PC-3 (cell line): ENCODE data around the gene CMSS1. TPM values are rescaled to one million over a fixed set of nuclear protein-coding genes. Genes with fewer than 3 reads are reported as not detected.
A peak's percentile ranks its signal among the peaks of the same experiment; 100 is the strongest.

Experiments
- ATAC-seq: fragments of 200-7000 bp; cut with Tn5 transposase; 2 replicates; pipeline ENCODE4 v1.9.1; 2020; ENCODE audit warnings: mild to moderate bottlenecking, moderate library complexity
- BruUV-seq: library from RNA; stranded (reverse); fragments of 400-500 nt; replicated peaks from 2 replicates; lab custom pipeline; 2021; lab: Mats Ljungman, UMichigan
- CTCF ChIA-PET: fragments of 300-600 bp; sonication (Branson Sonifier 250); formaldehyde crosslinking; loops from one replicate; lab custom pipeline; 2022; ENCODE audit warnings: antibody characterized with exemption; lab: Charles Lee
- POLR2A ChIA-PET: fragments of 300-600 bp; sonication (Branson Sonifier 250); formaldehyde crosslinking; loops from one replicate; lab custom pipeline; 2022; ENCODE audit warnings: antibody characterized with exemption; ENCODE audit not compliant: unreplicated experiment; lab: Charles Lee
- DNase-seq: peaks from one replicate; pipeline ENCODE4 v3.0.0-alpha.2; 2015
- H2AFZ ChIP-seq: fragments of 300-600 bp; sonication (generic); 2 replicates; pipeline ENCODE4 v1.6.0; 2016; ENCODE audit warnings: antibody characterized with exemption, low read length
- H3F3A ChIP-seq: fragments of 300-600 bp; sonication (generic); one replicate; pipeline ENCODE4 v1.6.0; 2017; ENCODE audit warnings: antibody characterized with exemption, low read length, control low read depth, mild to moderate bottlenecking; ENCODE audit not compliant: unreplicated experiment
- H3K27ac ChIP-seq: fragments of 300-600 bp; sonication (generic); 2 replicates; pipeline ENCODE4 v1.5.1; 2016; ENCODE audit warnings: mild to moderate bottlenecking, low read length
- H3K27me3 ChIP-seq: fragments of 300-600 bp; sonication (generic); 2 replicates; pipeline ENCODE4 v1.6.1; 2016; ENCODE audit warnings: low read length, mixed read lengths
- H3K36me3 ChIP-seq: fragments of 300-600 bp; sonication (generic); 2 replicates; pipeline ENCODE4 v1.6.1; 2016; ENCODE audit warnings: low read depth, mixed run types, low read length, mixed read lengths
- H3K4me1 ChIP-seq: fragments of 300-600 bp; sonication (generic); 2 replicates; pipeline ENCODE4 v1.5.1; 2016; ENCODE audit warnings: low read length; ENCODE audit not compliant: insufficient read depth
- H3K4me2 ChIP-seq: fragments of 300-600 bp; sonication (generic); 2 replicates; pipeline ENCODE4 v1.6.0; 2016; ENCODE audit warnings: low read length
- H3K4me3 ChIP-seq: fragments of 300-600 bp; sonication (generic); 2 replicates; pipeline ENCODE4 v1.5.1; 2016; ENCODE audit warnings: mild to moderate bottlenecking, low read length, mixed read lengths
- H3K79me2 ChIP-seq: fragments of 300-600 bp; sonication (generic); 2 replicates; pipeline ENCODE4 v1.6.1; 2017; ENCODE audit warnings: low read length, mixed read lengths
- H3K9ac ChIP-seq: fragments of 300-600 bp; sonication (generic); 2 replicates; pipeline ENCODE4 v1.6.0; 2016; ENCODE audit warnings: mild to moderate bottlenecking, low read length
- H3K9me2 ChIP-seq: fragments of 300-600 bp; sonication (generic); replicated peaks from 2 replicates; pipeline ENCODE4 v1.6.1; 2016; ENCODE audit warnings: mixed run types, low read length, mixed read lengths
- H3K9me3 ChIP-seq: fragments of 300-600 bp; sonication (generic); 2 replicates; pipeline ENCODE4 v1.6.1; 2016; ENCODE audit warnings: low read length, mixed read lengths
- H4K20me1 ChIP-seq: fragments of 300-600 bp; sonication (generic); 2 replicates; pipeline ENCODE4 v1.6.1; 2016; ENCODE audit warnings: low read length, mixed read lengths
- CTCF ChIP-seq: fragments of 300-600 bp; sonication (generic); conservative IDR thresholded peaks from 2 replicates; pipeline ENCODE4 v1.5.1; 2017; ENCODE audit warnings: antibody characterized with exemption, low read depth, mild to moderate bottlenecking, low read length
- EZH2 ChIP-seq: fragments of 300-600 bp; sonication (generic); IDR thresholded peaks from one replicate; pipeline ENCODE4 v1.6.1; 2017; ENCODE audit warnings: antibody characterized with exemption, mild to moderate bottlenecking, low read length; ENCODE audit not compliant: unreplicated experiment
- intact Hi-C: fragments of 100-400 bp; cut with micrococcal nuclease; formaldehyde crosslinking; loops from 2 replicates; pipeline ENCODE4 v1.9.0; 2023
- total RNA-seq: library from RNA; depleted of rRNA; stranded (reverse); fragments of >200 nt; gene quantifications from 2 replicates; pipeline ENCODE4 v1.2.3, GENCODE V29; 2014

The CMSS1 gene
- total RNA-seq, 1 experiment from 2014 or later, result 63.1 TPM

GRCh38 chr3:100107221-100107814, 289.7 kb downstream of the CMSS1 start:
- Histone ChIP-seq H2AFZ (no peak overlapping the region), H3K9ac (peak overlapping the region; percentile 39), H3K36me3 (no peaks in the 10 kb centered on the region), H3F3A (peaks cover 5% of the 10 kb centered on the region), H3K79me2 (no peaks in the 10 kb centered on the region), H4K20me1 (0 out of 2 replicates have a peak, but pooled peaks cover 4% of the 10 kb centered on the region), H3K9me2 (no peaks in the 10 kb centered on the region), H3K27me3 (no peaks in the 10 kb centered on the region), H3K27ac (peak overlapping the region; percentile 88), H3K4me2 (peak overlapping the region; percentile 67), H3K4me1 (peaks cover 58% of the 10 kb centered on the region), H3K4me3 (peak overlapping the region; percentile 3; the same call in 1 of the 2 replicates), H3K9me3 (no peaks in the 10 kb centered on the region)
- ATAC-seq (peak; percentile 73), DNase-seq (peak; percentile 97)
- CTCF ChIA-PET, result interaction anchor here (1.0 to 1.4 kb wide), 4 partner anchors 31 to 276 kb away, joined by 3 to 8 read pairs (median 4); no protein-coding TSS in a partner anchor
- BruUV-seq, result no TSS peak
- TF ChIP-seq CTCF, result no peak
- POLR2A ChIA-PET, result interaction anchor here (0.5 to 0.7 kb wide), 4 partner anchors 12 to 469 kb away, joined by 3 to 17 read pairs (median 4); no protein-coding TSS in a partner anchor
- intact Hi-C loops, result loop anchor here (1.0 to 2.0 kb wide), 7 partner anchors 18 to 124 kb away; no protein-coding TSS in a partner anchor

GRCh38 chr3:100108464-100109079, 290.9 kb downstream of the CMSS1 start:
- ATAC-seq, result no peak
- BruUV-seq, result no TSS peak
- POLR2A ChIA-PET, result no interaction called here

More at GRCh38 chr3:100108464-100109079, 290.9 kb downstream of the CMSS1 start:
- intact Hi-C loops, result no loop called here
- Histone ChIP-seq H3F3A (peaks cover 5% of the 10 kb centered on the region), H3K4me3 (no peak overlapping the region), H3K9me2 (no peaks in the 10 kb centered on the region), H3K4me1 (peaks cover 53% of the 10 kb centered on the region), H3K9me3 (no peaks in the 10 kb centered on the region), H2AFZ (no peak overlapping the region), H3K4me2 (no peak overlapping the region), H3K9ac (no peak overlapping the region), H4K20me1 (0 out of 2 replicates have a peak, but pooled peaks cover 4% of the 10 kb centered on the region), H3K36me3 (no peaks in the 10 kb centered on the region), H3K27me3 (no peaks in the 10 kb centered on the region), H3K27ac (no peak overlapping the region; the same call in 1 of the 2 replicates), H3K79me2 (no peaks in the 10 kb centered on the region)
- TF ChIP-seq EZH2, result no peak
- TF ChIP-seq CTCF, result no peak
- CTCF ChIA-PET, result no interaction called here
- DNase-seq, result no peak
